T-helper 1 cell treated with Interleukin-12 subunit alpha and Interleukin-12 subunit beta and Interleukin-4 antibody, amounts not matched to agents 30 ng/mL and 1 ng/mL, for 36 hours (primary cell): ENCODE measurements around the gene AGAP6. TPM values are rescaled to one million over a fixed set of nuclear protein-coding genes. Genes with fewer than 3 reads are reported as not detected.
"Not testable (repeated sequence)": the region's sequence is repeated elsewhere in the genome, so short reads cannot be mapped to it uniquely, and the experiment has no call there.

Experiments used
- intact Hi-C: fragments of 100-400 bp; cut with micrococcal nuclease; formaldehyde crosslinking; loops from one replicate; pipeline ENCODE4 v1.15.1; 2024
- total RNA-seq: library from RNA; stranded (reverse); gene quantifications from 2 replicates; pipeline ENCODE4 v1.2.3, GENCODE V29; 2022

The AGAP6 gene
- total RNA-seq, 1 donor from 2014 or later, result 20.9 TPM

- intact Hi-C loops, result not testable (repeated sequence)
These were observed 36.6 kb downstream of the AGAP6 start for GRCh38 chr10:50024716-50025383.

DNA sequence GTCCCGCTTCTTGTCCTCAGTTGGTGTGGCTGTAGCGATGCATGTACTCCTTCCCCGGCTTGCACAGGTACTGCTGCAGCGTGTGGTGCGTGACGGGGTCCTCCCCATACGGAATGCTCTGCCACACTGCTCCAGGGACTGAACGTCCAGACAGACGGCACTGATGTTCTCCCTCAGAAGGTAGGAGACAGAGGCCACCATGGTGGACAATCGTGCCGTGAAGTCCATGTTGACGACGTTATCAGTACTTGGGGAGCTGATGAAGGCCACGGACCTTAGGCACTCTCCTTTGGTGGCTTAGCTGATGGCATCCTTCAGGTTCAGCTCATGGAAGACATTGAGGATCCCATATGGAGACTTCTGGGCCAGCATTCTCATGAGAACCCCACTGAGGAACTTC lies 37.4 kb downstream of the AGAP6 start:
- intact Hi-C loops, result no loop called here

GRCh38 chr10:50027195-50027594 lies 39.0 kb downstream of the AGAP6 start:
- intact Hi-C loops, result no loop called here

DNA sequence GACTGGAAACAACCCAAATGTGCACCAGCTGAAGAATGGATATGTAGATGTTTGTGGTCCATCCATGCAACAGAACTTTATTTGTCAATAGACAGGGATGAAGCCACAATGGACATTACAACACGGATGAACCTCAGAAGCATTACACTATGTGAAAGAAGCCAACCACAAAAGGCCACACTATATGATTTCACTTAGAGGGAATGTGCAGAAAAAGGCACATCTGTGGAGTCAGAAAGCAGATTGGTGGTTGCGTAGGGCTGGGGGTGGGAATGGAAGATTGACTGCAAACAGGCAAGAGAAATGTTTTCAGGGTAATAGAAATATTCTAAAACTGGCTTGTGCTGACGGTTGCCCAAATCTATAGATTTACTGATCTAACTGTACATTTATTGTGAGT lies 45.3 kb downstream of the AGAP6 start:
- intact Hi-C loops, result no loop called here

- intact Hi-C loops, result not testable (repeated sequence)
These were observed 47.1 kb downstream of the AGAP6 start for GRCh38 chr10:50035337-50035736.

DNA sequence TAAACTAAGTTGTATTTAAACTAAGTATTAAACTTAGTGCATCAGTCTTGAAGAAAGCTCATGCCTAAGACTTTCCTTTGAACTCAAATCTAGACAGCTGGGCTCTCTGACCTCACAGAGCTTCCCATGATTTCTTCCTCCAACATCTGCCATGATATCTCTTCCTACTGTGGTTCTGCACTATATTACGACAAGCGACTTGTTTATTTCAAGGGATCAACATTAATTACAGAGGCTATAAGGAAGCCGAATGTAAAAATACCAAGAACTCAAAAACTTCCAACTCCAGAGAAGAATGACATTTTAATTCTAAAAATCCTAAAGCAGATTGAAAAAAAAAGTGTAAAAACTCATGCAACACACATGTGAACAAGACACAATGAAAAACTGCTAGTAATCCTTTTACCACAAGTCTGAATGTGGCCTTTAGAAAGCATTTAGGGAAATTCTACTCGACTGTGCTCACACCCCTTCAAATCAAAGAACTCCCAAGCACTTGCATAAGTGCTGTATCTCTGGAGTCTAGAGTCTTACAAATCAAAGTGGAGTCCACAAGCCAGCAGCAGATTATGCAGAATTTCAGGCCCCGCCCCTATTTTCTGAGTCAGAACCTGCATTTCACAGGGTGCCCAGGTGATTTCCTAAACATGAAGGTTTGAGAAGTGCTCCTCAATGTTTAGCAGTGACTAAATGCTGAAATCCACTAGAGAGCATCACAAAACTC lies 56.9 kb downstream of the AGAP6 start:
- intact Hi-C loops, result no loop called here

DNA sequence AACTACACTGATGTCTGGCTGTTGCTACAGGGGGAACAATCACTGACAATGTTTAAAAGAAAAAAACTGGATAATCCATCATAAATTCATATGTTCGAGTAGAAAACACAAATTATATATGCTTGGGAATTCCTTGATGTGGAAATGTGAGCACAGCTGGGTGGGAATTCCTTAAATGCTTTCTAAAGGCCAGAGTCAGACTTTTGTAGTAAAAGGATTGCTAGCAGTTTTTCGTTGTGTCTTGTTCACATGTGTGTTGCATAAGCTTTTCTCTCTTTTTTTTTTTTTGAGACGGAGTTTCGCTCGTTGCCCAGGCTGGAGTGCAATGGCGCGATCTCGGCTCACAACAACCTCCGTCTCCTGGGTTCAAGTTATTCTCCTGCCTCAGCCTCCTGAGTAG lies 58.3 kb downstream of the AGAP6 start:
- intact Hi-C loops, result not testable (repeated sequence)

DNA sequence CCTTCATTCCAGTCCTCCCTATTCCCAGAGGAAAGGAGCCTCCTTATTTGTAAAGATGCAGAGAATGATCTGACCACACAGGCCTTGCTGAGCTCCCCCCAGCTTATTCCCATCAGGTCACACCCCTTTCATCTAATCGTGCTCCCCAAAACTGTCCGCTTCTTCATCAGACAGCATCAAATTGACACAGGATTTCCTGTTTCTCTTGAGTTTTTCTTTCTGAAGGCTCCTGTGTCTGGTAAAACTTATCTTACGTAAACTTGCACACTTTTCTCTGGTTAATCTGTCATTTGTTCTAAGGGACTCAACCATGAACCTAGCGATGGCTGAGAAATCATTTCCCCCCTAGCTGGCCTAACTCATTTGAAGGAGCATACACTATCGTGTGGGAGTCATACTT lies 59.4 kb downstream of the AGAP6 start:
- intact Hi-C loops, result not testable (repeated sequence)

GRCh38 chr10:50051995-50052660 lies 63.9 kb downstream of the AGAP6 start:
- intact Hi-C loops, result not testable (repeated sequence)

- intact Hi-C loops, result not testable (repeated sequence)
These were observed 64.7 kb downstream of the AGAP6 start for GRCh38 chr10:50052778-50053376.

DNA sequence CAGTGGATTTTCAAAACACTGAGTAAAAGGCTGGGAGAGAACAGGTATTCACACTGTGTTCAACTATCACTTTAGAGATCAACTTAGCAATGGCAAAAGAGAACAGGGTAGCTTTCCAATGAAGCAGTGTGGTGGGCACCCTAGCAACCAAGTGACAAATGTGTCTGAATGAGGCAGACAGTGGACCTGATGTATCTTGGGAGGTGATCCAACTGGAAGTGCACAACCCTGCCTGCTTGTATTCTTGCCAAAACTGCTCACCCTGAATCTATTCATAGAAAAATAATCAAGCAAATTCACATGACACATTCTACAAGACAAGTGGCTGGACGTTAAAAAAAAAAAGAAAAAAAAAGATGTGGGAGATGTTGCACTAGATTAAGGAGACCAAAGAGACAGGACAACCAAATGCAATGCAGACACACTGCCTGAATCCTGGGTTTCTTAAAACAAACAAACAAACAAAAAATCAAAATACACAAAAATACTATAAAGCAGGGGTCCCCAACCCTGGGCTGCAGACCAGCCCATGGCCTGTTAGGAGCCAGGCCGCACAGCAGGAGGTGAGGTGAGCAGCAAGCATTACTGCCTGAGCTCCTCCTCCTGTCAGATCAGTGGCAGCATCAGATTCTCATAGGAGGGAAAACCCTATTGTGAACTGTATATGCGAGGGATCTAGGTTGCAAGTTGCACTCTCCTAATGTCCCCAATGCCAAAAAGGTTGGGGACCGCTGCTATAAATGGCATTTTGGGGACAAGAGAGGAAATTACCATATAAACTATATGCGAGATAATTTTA lies 67.5 kb downstream of the AGAP6 start:
- intact Hi-C loops, result not testable (repeated sequence)

- intact Hi-C loops, result not testable (repeated sequence)
These were observed 68.4 kb downstream of the AGAP6 start for GRCh38 chr10:50056654-50057053.

- intact Hi-C loops, result not testable (repeated sequence)
These were observed 70.5 kb downstream of the AGAP6 start for GRCh38 chr10:50058727-50059126.

DNA sequence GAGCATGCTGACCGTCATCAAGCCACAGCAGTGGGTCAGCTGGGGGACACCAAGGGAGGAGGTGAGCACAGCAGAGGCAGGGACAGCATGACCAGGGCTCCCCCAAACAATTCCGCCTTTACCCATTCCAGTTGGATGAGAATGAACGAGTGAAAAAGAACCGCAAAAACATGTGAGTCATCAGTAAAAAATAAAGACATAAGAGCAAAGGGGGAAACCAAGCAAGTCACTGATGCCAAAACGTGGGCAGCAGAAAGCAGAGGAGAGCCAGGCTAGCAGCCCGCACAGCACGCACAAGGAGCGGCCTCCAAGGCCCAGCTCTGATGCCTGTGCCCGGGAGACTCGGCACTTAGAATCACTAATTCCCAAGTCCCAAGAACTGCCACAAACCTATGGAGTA lies 71.7 kb downstream of the AGAP6 start:
- intact Hi-C loops, result not testable (repeated sequence)

Other genes with a start within 250 kb of the AGAP6 start
- 0.12 TPM in 1 of 2 replicates, not detected in the other for gene OGDHL, start 226.1 kb upstream of the AGAP6 start, total RNA-seq
- gene PARG, start 46.4 kb upstream of the AGAP6 start, total RNA-seq, result 33.2 and 33.3 TPM in 2 replicates
- 21.8 and 23.5 TPM in 2 replicates for gene TIMM23B, start 46.4 kb upstream of the AGAP6 start, total RNA-seq
- 36.5 and 44.8 TPM in 2 replicates for gene WASHC2A, start 79.5 kb downstream of the AGAP6 start, total RNA-seq